Endothelial cell (in vitro differentiated cells): Measurements from ENCODE around the gene CCDC134. TPM values are rescaled to one million over a fixed set of nuclear protein-coding genes. Genes with fewer than 3 reads are reported as not detected.

Experiments used
- DNase-seq: peaks from one replicate; pipeline ENCODE4 v3.0.0; 2021; ENCODE audit warnings: low spot score
- H3K27ac Mint-ChIP-seq: one replicate; pipeline ENCODE4 v1.8.0; 2021; ENCODE audit warnings: mixed read lengths, inconsistent platforms; ENCODE audit not compliant: unreplicated experiment
- H3K27me3 Mint-ChIP-seq: one replicate; pipeline ENCODE4 v1.8.0; 2021; ENCODE audit warnings: mild to moderate bottlenecking, moderate library complexity, mixed read lengths, inconsistent platforms; ENCODE audit not compliant: unreplicated experiment
- H3K36me3 Mint-ChIP-seq: one replicate; pipeline ENCODE4 v1.8.0; 2021; ENCODE audit warnings: mild to moderate bottlenecking, low read depth, mixed read lengths, inconsistent platforms; ENCODE audit not compliant: unreplicated experiment
- H3K4me1 Mint-ChIP-seq: one replicate; pipeline ENCODE4 v1.8.0; 2021; ENCODE audit warnings: mild to moderate bottlenecking, mixed read lengths, inconsistent platforms; ENCODE audit not compliant: unreplicated experiment
- H3K4me3 Mint-ChIP-seq: one replicate; pipeline ENCODE4 v1.8.0; 2021; ENCODE audit warnings: mild to moderate bottlenecking, mixed read lengths, inconsistent platforms; ENCODE audit not compliant: unreplicated experiment
- H3K9me3 Mint-ChIP-seq: one replicate; pipeline ENCODE4 v1.8.0; 2021; ENCODE audit warnings: mixed read lengths, inconsistent platforms; ENCODE audit not compliant: unreplicated experiment
- long read RNA-seq: library from polyadenylated mRNA; unstranded; transcript quantifications from one replicate; pipeline ENCODE4 v2.0.0, GENCODE V29; 2020; ENCODE audit not compliant: unreplicated experiment
- total RNA-seq: library from RNA; stranded (reverse); fragmentation: NEBNext Ultra II Directional; extraction: Animal tissue kit (Norgen Biotek cat#: 25700); gene quantifications from one replicate; pipeline ENCODE4 v1.2.1, GENCODE V29; 2021; ENCODE audit not compliant: unreplicated experiment
- TF ChIP-seq, protein P1 (sequence below): fragments of 200-600 bp; sonication (generic); IDR thresholded peaks from one replicate; pipeline ENCODE4 v1.5.0; 2021; ENCODE audit warnings: antibody characterized with exemption; ENCODE audit not compliant: unreplicated experiment

CCDC134 gene
- total RNA-seq: 8.8 TPM
- long read RNA-seq, partial matches to known transcripts: 0 of 2 reads
- long read RNA-seq, other reads (novel, unspliced or antisense): 1 of 2 reads

DNA sequence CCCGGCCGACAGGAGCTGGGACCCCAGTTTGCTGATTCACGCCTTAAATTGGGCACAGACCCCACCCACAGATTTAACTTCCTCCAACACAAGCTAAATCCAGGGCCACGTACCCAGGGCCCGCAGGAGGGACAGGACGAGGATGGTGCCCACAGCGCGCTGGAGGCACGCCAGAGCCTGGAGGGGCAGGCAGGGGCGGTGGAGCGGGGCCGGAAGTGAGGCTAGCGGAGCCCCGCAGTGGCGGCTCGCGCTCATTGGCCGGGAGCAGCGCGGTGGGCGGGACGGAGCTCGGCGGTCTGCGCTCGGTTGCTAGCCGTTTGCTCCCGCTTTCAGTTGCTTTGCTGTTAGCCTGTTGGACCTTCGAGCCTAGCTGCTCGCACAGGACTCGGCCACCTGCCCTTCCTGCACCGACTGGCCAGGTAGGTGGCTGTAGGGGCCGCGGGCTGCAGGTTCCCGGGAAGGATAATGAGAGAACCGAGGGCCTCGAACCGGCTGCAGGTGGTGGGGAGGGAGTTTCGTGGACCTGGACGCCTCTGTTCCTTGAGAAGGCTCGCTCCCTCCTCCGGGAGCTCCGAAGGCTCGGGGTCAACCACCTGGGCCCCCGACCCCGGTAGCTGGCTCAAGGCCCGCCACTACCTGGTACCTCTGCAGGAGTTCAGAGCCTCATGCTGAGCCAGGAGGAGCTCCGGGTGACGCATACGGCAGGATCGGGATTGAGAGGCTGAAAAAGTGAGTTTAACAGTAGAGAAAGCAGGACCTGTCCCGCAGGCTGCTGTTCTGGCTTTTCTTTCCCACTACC, at the start of gene CCDC134:
Gene CCDC134, plus strand, starts transcription at position 332 of the 799 bp plus-strand sequence. CDS start 8,212 bp downstream, outside the sequence.
- Mint-ChIP-seq H3K4me1 (peaks cover 11% of the 10 kb centered on the region), H3K27me3 (peaks cover 8% of the 10 kb centered on the region), H3K27ac (peak within 1 kb of the TSS; percentile 66), H3K4me3 (peak within 1 kb of the TSS; percentile 93), H3K36me3 (no peaks in the 10 kb centered on the region), H3K9me3 (no peaks in the 10 kb centered on the region)
- peak; percentile 79 for DNase-seq
- TF ChIP-seq, protein P1, sequence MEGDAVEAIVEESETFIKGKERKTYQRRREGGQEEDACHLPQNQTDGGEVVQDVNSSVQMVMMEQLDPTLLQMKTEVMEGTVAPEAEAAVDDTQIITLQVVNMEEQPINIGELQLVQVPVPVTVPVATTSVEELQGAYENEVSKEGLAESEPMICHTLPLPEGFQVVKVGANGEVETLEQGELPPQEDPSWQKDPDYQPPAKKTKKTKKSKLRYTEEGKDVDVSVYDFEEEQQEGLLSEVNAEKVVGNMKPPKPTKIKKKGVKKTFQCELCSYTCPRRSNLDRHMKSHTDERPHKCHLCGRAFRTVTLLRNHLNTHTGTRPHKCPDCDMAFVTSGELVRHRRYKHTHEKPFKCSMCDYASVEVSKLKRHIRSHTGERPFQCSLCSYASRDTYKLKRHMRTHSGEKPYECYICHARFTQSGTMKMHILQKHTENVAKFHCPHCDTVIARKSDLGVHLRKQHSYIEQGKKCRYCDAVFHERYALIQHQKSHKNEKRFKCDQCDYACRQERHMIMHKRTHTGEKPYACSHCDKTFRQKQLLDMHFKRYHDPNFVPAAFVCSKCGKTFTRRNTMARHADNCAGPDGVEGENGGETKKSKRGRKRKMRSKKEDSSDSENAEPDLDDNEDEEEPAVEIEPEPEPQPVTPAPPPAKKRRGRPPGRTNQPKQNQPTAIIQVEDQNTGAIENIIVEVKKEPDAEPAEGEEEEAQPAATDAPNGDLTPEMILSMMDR: no peak

DNA sequence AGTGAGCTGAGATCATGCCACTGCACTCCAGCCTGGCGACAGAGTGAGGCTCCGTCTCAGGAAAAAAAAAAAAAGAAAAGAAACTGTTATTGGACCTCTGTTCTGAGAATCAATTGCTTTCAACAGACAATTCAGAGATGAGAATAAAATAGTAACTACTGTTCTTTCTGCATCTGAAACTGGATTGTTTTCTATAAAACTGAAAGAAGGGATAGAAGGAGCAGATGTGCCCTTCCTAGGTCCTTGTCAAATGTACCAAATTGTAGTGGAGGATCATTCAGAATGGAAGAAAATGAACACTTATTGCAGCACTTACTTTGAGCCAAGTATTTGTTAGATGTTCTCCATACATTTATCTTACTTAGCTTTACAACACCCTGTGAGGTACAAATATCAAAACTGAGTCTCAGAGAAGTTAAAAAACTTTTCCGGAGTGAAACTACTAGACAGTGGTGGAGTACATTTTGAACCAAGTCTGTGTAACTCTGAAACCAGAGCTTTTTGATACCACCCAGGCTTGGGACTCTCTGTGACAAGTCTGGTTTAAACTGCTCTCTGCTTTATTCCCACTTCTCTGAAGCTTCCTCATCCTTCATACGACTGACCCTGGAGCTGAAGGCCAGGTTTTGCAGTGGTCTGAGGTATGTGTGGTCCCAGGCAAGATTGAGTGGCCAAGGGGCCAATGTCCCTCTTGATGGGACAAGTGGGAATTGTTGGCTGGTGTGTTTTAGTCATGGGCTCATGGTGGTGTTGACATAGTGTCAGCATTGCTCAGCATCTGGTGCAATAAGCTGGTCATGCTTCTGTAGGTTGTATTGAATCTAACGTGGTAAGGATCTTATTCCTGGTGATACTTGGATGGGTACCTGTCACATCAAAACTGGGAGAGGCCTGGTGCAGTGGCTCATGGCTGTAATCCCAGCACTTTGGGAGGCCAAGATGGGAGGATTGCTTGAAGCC, 48.2 kb upstream of the CCDC134 start:
- Mint-ChIP-seq H3K27ac (no peak overlapping the region), H3K9me3 (no peaks in the 10 kb centered on the region)

DNA sequence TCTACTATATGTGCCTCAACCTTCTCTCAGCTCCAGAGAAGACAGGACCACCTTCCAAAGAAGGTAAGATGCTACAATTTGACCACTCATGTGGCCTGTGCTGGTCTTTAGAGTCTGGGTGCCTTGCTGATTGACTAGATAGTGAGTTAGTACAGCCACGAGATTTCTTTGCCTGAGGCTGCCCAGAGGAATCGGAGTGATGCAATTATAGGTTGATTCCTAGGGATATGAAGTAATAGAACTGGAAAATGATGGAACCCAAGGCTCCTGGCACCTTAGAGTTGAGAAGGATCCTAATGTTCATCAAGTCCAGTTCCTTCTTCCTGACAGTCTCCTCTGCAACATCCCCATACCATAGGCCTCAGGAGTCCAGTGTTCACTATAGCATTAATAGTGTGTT, 46.5 kb upstream of the CCDC134 start:
- Mint-ChIP-seq H3K9me3 (no peaks in the 10 kb centered on the region), H3K27ac (no peak overlapping the region), H3K4me3 (no peak overlapping the region), H3K27me3 (peaks cover 3% of the 10 kb centered on the region), H3K36me3 (no peaks in the 10 kb centered on the region), H3K4me1 (peaks cover 7% of the 10 kb centered on the region)
- TF ChIP-seq, protein P1: no peak
- no peak for DNase-seq

More for the DNA sequence above, 48.2 kb upstream of the CCDC134 start:
- DNase-seq: no peak
- TF ChIP-seq, protein P1: no peak
- Mint-ChIP-seq H3K4me3 (no peak overlapping the region), H3K4me1 (peaks cover 7% of the 10 kb centered on the region), H3K27me3 (peaks cover 3% of the 10 kb centered on the region), H3K36me3 (no peaks in the 10 kb centered on the region)

DNA sequence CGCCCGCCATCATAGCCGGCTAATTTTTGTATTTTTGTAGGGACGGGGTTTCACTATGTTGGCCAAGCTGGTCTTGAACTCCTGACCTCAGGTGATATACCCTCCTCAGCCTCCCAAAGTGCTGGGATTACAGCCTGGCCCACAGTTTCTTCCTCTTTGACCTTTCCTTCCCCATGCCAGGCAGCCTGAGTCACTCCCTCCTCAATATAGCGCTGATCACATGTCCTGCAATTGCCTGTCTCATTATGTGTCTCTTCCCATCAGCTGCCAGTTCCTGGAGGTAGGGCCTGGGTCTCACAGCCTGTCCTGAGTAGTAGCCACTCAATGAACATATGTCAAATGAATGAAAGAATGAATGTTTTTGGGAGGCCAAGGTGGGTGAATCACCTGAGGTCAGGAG, 43.0 kb upstream of the CCDC134 start:
- no peaks in the 10 kb centered on the region for H3K27me3 Mint-ChIP-seq
- no peak for DNase-seq
- no peaks in the 10 kb centered on the region for H3K4me1 Mint-ChIP-seq
- H3K9me3 Mint-ChIP-seq: no peaks in the 10 kb centered on the region
- TF ChIP-seq, protein P1: no peak
- H3K27ac Mint-ChIP-seq: no peak overlapping the region
- H3K36me3 Mint-ChIP-seq: no peaks in the 10 kb centered on the region
- no peak overlapping the region for H3K4me3 Mint-ChIP-seq
